Endothelial cell of hepatic sinusoid (primary cell): ENCODE measurements around the gene CACNA1B.

ENCODE experiments used
- in situ Hi-C: cut with HindIII; loops from 2 replicates; pipeline ENCODE4 v1.10.0; 2017; ENCODE audit warnings: low sequenced_read_pairs

CACNA1B gene

DNA sequence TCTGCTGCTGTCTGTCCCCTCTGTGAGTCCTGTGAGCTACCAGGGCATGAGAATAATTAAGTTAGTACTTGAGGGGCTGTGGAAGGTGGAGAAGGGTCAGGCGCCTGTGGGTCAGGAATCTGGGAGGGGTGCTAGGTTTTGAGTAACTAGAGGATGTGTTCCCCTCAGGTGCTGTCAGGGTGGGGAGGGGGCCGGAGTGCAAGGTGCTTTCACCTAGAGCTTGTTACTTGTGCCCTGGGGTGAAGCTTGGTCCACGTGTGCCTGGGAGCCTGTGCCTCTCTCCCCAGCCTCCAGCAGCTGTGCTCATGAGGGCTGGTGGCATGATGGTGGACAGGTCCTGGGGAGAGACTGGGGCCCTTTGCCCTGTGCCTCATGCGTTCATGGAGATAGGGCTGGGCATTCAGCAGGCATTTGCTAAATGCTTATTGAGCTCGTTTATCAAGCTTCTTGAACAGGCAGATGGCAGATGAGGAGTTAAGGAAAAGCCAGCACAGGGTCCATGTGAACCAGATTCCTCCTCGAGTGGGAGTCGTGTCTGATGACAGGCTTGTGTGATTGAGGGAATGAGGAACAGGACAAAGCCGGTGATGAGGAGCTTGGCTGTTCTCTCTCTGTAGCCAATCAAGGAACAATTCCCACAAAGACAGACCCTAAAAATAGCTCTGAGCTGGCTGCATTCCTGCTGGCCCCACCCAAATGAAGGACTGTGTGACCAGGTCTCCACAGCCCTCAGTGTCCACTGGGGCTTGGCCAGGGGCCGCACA, 40.9 kb downstream of the CACNA1B start:
- in situ Hi-C loops: loop anchor here (10.0 kb wide), 1 partner anchor 186 kb away; no protein-coding TSS in a partner anchor

- in situ Hi-C loops: loop anchor here (10.0 kb wide), 1 partner anchor 186 kb away; no protein-coding TSS in a partner anchor
Measured at GRCh38 chr9:137919095-137919465, 41.5 kb downstream of the CACNA1B start.

- in situ Hi-C loops: loop anchor here (10.0 kb wide), 1 partner anchor 185 kb away; no protein-coding TSS in a partner anchor
Measured at GRCh38 chr9:137919649-137920141, 42.1 kb downstream of the CACNA1B start.

GRCh38 chr9:137920753-137921152, 43.2 kb downstream of the CACNA1B start:
- in situ Hi-C loops: no loop called here

- in situ Hi-C loops: no loop called here
Measured at GRCh38 chr9:137924169-137924568, 46.6 kb downstream of the CACNA1B start.

- in situ Hi-C loops: no loop called here
Measured at GRCh38 chr9:137924761-137925369, 47.3 kb downstream of the CACNA1B start.

DNA sequence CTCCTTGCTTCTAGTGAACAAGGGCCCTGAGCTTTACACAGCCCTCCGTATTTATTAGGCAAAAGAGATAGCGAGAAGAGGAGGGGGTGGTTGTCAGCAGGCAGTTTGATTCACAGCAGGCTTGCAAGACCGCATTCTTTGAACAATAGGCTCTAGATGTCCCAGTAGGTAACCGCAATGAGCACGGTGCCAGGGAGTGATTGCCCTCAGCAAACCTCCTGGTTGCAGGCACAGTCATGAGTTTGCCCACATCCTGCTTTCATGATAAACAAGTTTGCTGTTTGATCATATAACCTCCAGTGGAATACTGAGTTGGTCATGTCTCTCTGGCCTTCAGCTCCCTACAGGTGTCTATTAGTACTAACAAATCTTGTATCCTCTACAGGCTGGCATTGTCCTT, 66.1 kb downstream of the CACNA1B start:
- in situ Hi-C loops: no loop called here

- in situ Hi-C loops: no loop called here
Measured at GRCh38 chr9:137945581-137945980, 68.0 kb downstream of the CACNA1B start.

DNA sequence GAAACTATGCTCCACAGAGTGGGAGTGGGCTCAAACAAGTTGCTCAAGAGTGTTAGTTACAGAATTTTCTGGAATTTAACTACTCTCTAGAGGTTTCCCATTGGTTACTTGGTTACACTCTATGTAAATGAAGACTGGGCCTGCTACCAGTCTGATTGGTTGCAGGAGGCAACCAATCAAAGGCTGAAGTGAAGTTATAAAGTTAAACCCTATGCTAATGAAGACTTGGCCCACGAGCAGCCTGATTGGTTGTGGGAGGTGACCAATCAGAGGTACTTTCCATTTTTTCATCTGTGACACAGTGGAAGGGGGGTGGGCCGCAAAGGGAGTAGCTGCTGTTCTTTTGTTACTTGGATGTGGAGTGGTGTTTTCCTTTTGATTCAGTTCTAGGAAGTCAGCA, 69.4 kb downstream of the CACNA1B start:
- in situ Hi-C loops: no loop called here

DNA sequence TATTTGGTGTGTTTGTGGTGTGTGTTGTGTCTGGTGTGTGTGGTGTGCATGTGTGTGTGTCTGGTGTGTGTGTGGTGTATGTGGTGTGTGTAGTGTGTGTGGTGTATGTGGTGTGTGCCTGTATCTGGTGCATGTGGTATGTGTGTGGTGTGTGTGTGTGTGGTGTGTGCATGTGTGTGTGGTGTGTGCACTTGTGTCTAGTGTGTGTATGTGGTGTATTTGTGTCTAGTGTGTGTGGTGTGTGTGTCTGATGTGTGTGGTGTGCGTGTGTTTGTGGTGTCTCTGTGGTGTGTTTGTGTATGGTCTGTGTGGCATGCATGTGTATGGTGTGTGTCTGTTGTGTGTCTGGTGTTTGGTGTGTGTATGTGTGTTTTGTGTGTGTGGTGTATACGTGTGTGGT, 71.1 kb downstream of the CACNA1B start:
- in situ Hi-C loops: no loop called here

GRCh38 chr9:137949260-137949659, 71.7 kb downstream of the CACNA1B start:
- in situ Hi-C loops: no loop called here

DNA sequence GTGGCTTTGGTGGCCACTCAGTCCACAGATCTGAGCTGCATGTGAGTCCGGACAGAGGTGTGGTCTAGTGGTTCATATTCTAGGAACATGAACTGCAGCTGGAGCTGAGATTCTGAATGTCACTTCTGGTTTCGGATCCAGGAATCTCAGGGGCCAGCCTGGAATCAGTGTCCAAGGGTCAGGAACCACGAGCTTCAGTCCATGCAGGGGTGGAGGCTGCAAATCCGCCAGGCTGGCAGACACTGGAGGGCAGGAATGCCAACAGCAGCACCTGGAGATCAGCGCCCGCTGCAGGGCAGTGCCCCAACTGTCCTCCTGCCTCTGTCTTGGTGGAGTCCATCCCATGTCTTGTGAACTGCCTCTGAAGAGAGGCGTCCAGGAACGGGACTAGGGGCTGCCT, 73.5 kb downstream of the CACNA1B start:
- in situ Hi-C loops: no loop called here

GRCh38 chr9:137951597-137952490, 74.3 kb downstream of the CACNA1B start:
- in situ Hi-C loops: no loop called here

DNA sequence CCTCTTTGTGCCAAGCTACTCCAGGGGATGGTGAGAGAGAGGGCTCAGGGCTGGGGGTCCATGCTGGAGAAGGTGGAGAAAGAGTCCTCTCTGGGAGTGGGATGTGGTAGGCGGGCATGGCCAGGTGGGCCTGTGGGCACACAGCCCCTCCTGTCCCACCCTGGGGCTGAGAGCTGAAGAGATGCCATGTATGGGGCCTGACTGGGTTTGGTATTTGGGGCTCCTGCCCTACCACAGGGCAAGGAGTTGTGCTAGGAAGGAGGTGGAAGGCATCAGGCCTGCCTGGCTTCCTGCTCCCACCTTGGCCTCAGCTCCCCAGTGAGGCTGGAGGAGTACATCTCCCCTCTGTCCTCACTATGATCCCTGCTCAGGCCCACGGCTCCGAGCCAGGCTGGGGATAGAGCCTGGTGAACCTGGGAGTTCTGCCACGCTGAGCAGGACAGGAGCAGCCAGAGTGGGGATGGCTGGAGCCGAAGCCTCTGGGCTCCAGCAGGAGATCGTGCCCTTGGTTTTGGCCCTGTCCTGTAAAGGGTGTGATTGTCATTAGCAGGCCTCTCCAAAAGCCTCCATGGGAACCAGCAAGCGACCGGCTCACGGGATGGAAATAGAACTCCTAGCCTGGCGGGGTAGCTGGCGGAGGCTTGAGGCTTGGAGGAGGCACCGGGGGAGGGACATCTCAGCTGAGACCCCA, 75.5 kb downstream of the CACNA1B start:
- in situ Hi-C loops: no loop called here

- in situ Hi-C loops: no loop called here
Measured at GRCh38 chr9:137953683-137954438, 76.3 kb downstream of the CACNA1B start.

GRCh38 chr9:137955224-137955570, 77.6 kb downstream of the CACNA1B start:
- in situ Hi-C loops: no loop called here

DNA sequence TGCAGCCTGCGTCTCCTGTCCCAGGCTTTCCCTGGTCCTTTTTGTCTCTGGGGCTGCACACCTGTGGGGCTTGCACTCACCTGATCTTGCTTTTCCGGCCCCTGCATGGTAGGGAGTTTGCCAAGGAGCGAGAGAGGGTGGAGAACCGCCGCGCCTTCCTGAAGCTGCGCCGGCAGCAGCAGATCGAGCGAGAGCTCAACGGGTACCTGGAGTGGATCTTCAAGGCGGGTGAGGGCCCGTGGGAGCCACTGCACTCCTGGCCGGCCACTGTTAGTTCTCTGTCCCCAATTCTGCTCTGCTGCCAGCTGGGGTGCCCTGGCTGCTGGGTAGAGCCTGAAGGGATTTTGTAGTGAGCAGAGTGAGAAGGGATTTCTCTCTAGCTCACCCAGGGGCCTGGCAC, 78.0 kb downstream of the CACNA1B start:
- in situ Hi-C loops: no loop called here

- in situ Hi-C loops: no loop called here
Measured at GRCh38 chr9:137956039-137956438, 78.5 kb downstream of the CACNA1B start.

DNA sequence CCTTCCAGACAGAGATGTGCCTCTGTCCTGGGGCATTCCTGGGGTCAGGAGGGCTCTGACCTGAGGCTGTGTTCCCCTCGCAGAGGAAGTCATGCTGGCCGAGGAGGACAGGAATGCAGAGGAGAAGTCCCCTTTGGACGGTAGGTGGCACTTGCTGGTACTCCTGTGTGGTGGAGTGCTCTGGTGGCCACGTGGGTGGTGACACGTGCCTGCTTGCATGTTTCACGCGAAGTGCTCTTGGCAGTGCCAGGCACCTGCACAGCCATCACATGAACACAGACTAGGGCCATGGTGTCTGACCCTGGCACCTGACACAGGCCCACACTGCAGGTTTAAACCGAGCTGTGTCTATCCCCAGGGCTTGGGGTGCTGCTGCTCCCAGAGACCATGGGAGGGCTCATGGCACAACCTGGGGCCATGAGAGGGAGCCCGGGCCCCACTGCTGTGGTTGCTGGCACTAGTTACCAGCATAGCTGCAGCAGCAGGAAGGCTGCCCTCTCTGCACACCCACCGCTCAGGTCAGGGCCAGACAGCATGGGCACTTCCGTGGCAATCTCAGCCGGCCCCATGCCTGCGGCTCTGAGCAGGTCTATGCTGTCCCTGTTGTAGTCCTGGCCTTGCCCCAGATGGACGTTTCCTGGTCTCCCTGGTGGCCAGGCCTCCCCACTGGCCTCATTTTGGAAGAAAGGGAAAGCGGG, 79.3 kb downstream of the CACNA1B start:
- in situ Hi-C loops: no loop called here
